Astrocyte (in vitro differentiated cells and primary cell): ENCODE data around the gene ADAM11. TPM values are rescaled to one million over a fixed set of nuclear protein-coding genes. Genes with fewer than 3 reads are reported as not detected.

Source experiments
- DNase-seq: peaks from one replicate; pipeline ENCODE4 v3.0.0-alpha.2; 2010; ENCODE audit warnings: low read depth
- FAIRE-seq: peaks from 2 replicates; lab custom pipeline; 2011; peaks lifted over from hg19 to GRCh38; lab: Jason Lieb, UNC
- H2AFZ ChIP-seq: 2 replicates; pipeline ENCODE4 v1.6.0; 2012; ENCODE audit warnings: low read depth, low read length, inconsistent platforms
- H3K27ac ChIP-seq: 2 replicates; pipeline ENCODE4 v1.5.1; 2011; ENCODE audit warnings: low read depth, low read length, inconsistent platforms
- H3K27me3 ChIP-seq: 2 replicates; pipeline ENCODE4 v1.6.0; 2011; ENCODE audit warnings: low read length, inconsistent platforms; ENCODE audit not compliant: insufficient read depth
- H3K36me3 ChIP-seq: 2 replicates; pipeline ENCODE4 v1.5.1; 2011; ENCODE audit warnings: low read length, inconsistent platforms; ENCODE audit not compliant: insufficient read depth
- H3K4me1 ChIP-seq: 2 replicates; pipeline ENCODE4 v1.5.1; 2011; ENCODE audit warnings: low read length, inconsistent platforms; ENCODE audit not compliant: insufficient read depth
- H3K4me2 ChIP-seq: 2 replicates; pipeline ENCODE4 v1.6.0; 2012; ENCODE audit warnings: low read length, inconsistent platforms
- H3K4me3 ChIP-seq: 2 replicates; pipeline ENCODE4 v1.5.1; 2011; ENCODE audit warnings: low read depth, mild to moderate bottlenecking, low read length, inconsistent platforms; ENCODE audit not compliant: insufficient read depth
- H3K79me2 ChIP-seq: 2 replicates; pipeline ENCODE4 v1.6.0; 2012; ENCODE audit warnings: mild to moderate bottlenecking, low read length, inconsistent platforms; ENCODE audit not compliant: insufficient read depth
- H3K9ac ChIP-seq: 2 replicates; pipeline ENCODE4 v1.6.0; 2012; ENCODE audit warnings: mild to moderate bottlenecking, low read length, inconsistent platforms
- H3K9me3 ChIP-seq: 2 replicates; pipeline ENCODE4 v1.5.1; 2012; ENCODE audit warnings: low read depth, mild to moderate bottlenecking, low read length, inconsistent platforms; ENCODE audit not compliant: insufficient read depth
- H4K20me1 ChIP-seq: 2 replicates; pipeline ENCODE4 v1.6.0; 2012; ENCODE audit warnings: low read length, inconsistent platforms; ENCODE audit not compliant: insufficient read depth
- H3K27ac Mint-ChIP-seq: one replicate; pipeline ENCODE4 v1.8.0; 2021; ENCODE audit warnings: mild to moderate bottlenecking, mixed read lengths; ENCODE audit not compliant: unreplicated experiment
- H3K27me3 Mint-ChIP-seq: one replicate; pipeline ENCODE4 v1.8.0; 2021; ENCODE audit warnings: low read depth, mixed read lengths; ENCODE audit not compliant: unreplicated experiment
- H3K36me3 Mint-ChIP-seq: one replicate; pipeline ENCODE4 v1.8.0; 2021; ENCODE audit warnings: low read depth, mixed read lengths; ENCODE audit not compliant: unreplicated experiment
- H3K4me1 Mint-ChIP-seq: one replicate; pipeline ENCODE4 v1.8.0; 2021; ENCODE audit warnings: low read depth, mixed read lengths; ENCODE audit not compliant: unreplicated experiment
- H3K4me3 Mint-ChIP-seq: one replicate; pipeline ENCODE4 v1.8.0; 2021; ENCODE audit warnings: mild to moderate bottlenecking, moderate library complexity, mixed read lengths; ENCODE audit not compliant: unreplicated experiment
- H3K9me3 Mint-ChIP-seq: one replicate; pipeline ENCODE4 v1.8.0; 2021; ENCODE audit warnings: mild to moderate bottlenecking, mixed read lengths; ENCODE audit not compliant: unreplicated experiment
- CTCF ChIP-seq: IDR thresholded peaks from 2 replicates; pipeline ENCODE4 v1.5.1; 2011; ENCODE audit warnings: low read depth, mild to moderate bottlenecking, inconsistent platforms, low read length, moderate library complexity; ENCODE audit not compliant: insufficient read depth
- EZH2 ChIP-seq: IDR thresholded peaks from 2 replicates; pipeline ENCODE4 v1.6.1; 2012; ENCODE audit warnings: mild to moderate bottlenecking, low read length, inconsistent platforms; ENCODE audit not compliant: insufficient read depth
- total RNA-seq: library from RNA; stranded (reverse); gene quantifications from 2 replicates; pipeline ENCODE4 v1.2.1, GENCODE V29; 2021

ADAM11 gene
- total RNA-seq, 1 donor from 2014 or later: 0.43 TPM

GRCh38 chr17:44769230-44769629, 10.4 kb downstream of the ADAM11 start:
- Histone ChIP-seq H3K27me3 (no peaks in the 10 kb centered on the region), H3K9ac (no peak overlapping the region), H4K20me1 (no peaks in the 10 kb centered on the region), H3K9me3 (no peaks in the 10 kb centered on the region), H3K27ac (no peak overlapping the region), H3K4me1 (no peaks in the 10 kb centered on the region), H3K36me3 (no peaks in the 10 kb centered on the region), H3K79me2 (no peaks in the 10 kb centered on the region), H2AFZ (no peak overlapping the region), H3K4me2 (no peak overlapping the region), H3K4me3 (no peak overlapping the region)
- Mint-ChIP-seq H3K27ac (no peak overlapping the region), H3K27me3 (peaks cover 36% of the 10 kb centered on the region), H3K36me3 (no peaks in the 10 kb centered on the region), H3K4me1 (peaks cover 4% of the 10 kb centered on the region), H3K4me3 (no peak overlapping the region), H3K9me3 (no peaks in the 10 kb centered on the region)
- FAIRE-seq (no peak), DNase-seq (no peak)
- TF ChIP-seq CTCF: no peak
- no peak for TF ChIP-seq EZH2

- no peaks in the 10 kb centered on the region for H3K79me2 ChIP-seq
- Mint-ChIP-seq H3K27ac (no peak overlapping the region), H3K4me3 (no peak overlapping the region), H3K9me3 (no peaks in the 10 kb centered on the region), H3K36me3 (no peaks in the 10 kb centered on the region), H3K4me1 (peaks cover 4% of the 10 kb centered on the region), H3K27me3 (peaks cover 32% of the 10 kb centered on the region)
- FAIRE-seq (no peak), DNase-seq (no peak)
- no peaks in the 10 kb centered on the region for H4K20me1 ChIP-seq
- H3K4me2 ChIP-seq: no peak overlapping the region
- H3K9ac ChIP-seq: no peak overlapping the region
- no peak overlapping the region for H3K4me3 ChIP-seq
- no peaks in the 10 kb centered on the region for H3K36me3 ChIP-seq
- no peaks in the 10 kb centered on the region for H3K27me3 ChIP-seq
- H3K9me3 ChIP-seq: no peaks in the 10 kb centered on the region
- no peak for TF ChIP-seq EZH2
- TF ChIP-seq CTCF: no peak
- H2AFZ ChIP-seq: no peak overlapping the region
- no peaks in the 10 kb centered on the region for H3K4me1 ChIP-seq
- H3K27ac ChIP-seq: no peak overlapping the region
Measured at GRCh38 chr17:44769647-44770084, 10.9 kb downstream of the ADAM11 start.

DNA sequence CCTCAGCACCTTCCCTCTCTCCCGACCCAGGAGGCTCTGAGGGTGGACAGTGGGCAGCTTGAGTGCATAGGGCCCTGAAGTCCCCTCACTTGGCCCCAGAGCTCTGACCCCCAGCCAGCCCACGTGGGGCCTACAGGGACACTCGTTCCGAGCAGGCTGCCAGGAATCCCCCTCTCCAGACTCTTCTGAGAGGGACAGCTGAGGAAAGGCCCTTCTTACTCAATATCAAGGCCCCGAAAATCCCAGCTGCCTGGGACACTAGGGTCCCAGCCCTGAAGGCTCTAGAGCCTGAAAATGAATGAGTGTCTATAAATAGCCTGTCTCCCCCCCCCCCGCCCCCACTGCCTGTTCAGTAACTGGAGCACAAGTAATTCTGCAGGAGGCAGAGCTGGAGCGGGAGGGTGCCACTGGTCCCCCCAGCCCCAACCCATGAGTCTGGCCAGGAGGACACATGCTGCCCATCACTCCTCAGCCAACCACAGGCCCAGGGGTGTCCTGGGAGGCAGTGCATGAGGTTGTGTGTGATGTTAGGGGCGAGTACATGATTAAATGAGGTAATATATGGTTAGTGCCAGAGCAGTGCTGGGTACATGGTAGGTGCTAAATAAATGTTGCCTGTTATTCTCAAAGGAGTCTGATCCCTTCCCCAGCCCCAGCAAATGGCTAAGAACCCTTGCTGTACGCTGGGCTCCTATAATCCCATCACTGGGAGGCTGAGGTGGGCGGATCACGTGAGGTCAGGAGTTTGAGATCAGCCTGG, 11.6 kb downstream of the ADAM11 start:
- FAIRE-seq: no peak
- no peaks in the 10 kb centered on the region for H3K36me3 ChIP-seq
- H3K27ac ChIP-seq: no peak overlapping the region
- H3K27ac Mint-ChIP-seq: no peak overlapping the region
- no peak overlapping the region for H3K4me3 Mint-ChIP-seq
- no peak for DNase-seq
- H3K4me1 Mint-ChIP-seq: peaks cover 4% of the 10 kb centered on the region
- no peaks in the 10 kb centered on the region for H3K27me3 ChIP-seq
- peaks cover 5% of the 10 kb centered on the region for H3K4me1 ChIP-seq
- H3K36me3 Mint-ChIP-seq: no peaks in the 10 kb centered on the region
- H3K4me3 ChIP-seq: no peak overlapping the region
- no peaks in the 10 kb centered on the region for H4K20me1 ChIP-seq
- H3K79me2 ChIP-seq: no peaks in the 10 kb centered on the region
- no peak for TF ChIP-seq EZH2
- no peak for TF ChIP-seq CTCF
- H3K9me3 Mint-ChIP-seq: no peaks in the 10 kb centered on the region
- H3K9me3 ChIP-seq: no peaks in the 10 kb centered on the region
- H3K4me2 ChIP-seq: no peak overlapping the region
- H2AFZ ChIP-seq: no peak overlapping the region
- H3K27me3 Mint-ChIP-seq: peaks cover 30% of the 10 kb centered on the region
- no peak overlapping the region for H3K9ac ChIP-seq
